OCI-LY3 (cell line): ENCODE data around the gene RIN3.
"Not testable (repeated sequence)": the region's sequence is repeated elsewhere in the genome, so short reads cannot be mapped to it uniquely, and the experiment has no call there.

Experiments
- H2AFZ ChIP-seq: fragments of 200-600, 300-600 bp; shearing (Covaris generic); 2 replicates; pipeline ENCODE4 v1.6.0; 2014; ENCODE audit warnings: antibody characterized with exemption, low read depth, low read length
- H3K27ac ChIP-seq: fragments of 200-600, 300-600 bp; sonication (generic); 2 replicates; pipeline ENCODE4 v1.5.1; 2014; ENCODE audit warnings: mild to moderate bottlenecking, low read length, moderate library complexity, mixed read lengths
- H3K27me3 ChIP-seq: fragments of 200-600, 300-600 bp; sonication (generic); 2 replicates; pipeline ENCODE4 v1.6.1; 2014; ENCODE audit warnings: low read depth, low read length, mixed read lengths
- H3K36me3 ChIP-seq: fragments of 200-600, 300-600 bp; sonication (generic); replicated peaks from 2 replicates; pipeline ENCODE3; 2014; ENCODE audit warnings: low read depth, low read length, mixed read lengths
- H3K4me1 ChIP-seq: fragments of 300-600, 200-600 bp; sonication (generic); 2 replicates; pipeline ENCODE4 v1.6.1; 2014; ENCODE audit warnings: low read length, mixed read lengths
- H3K4me2 ChIP-seq: fragments of 200-600, 300-600 bp; sonication (generic); 2 replicates; pipeline ENCODE4 v1.6.1; 2014; ENCODE audit warnings: low read length, mixed read lengths
- H3K4me3 ChIP-seq: fragments of 300-600, 200-600 bp; sonication (generic); 2 replicates; pipeline ENCODE4 v1.5.1; 2014; ENCODE audit warnings: antibody characterized with exemption, mild to moderate bottlenecking, low read length, moderate library complexity
- H3K79me2 ChIP-seq: fragments of 300-600, 200-600 bp; shearing (Covaris generic); 2 replicates; pipeline ENCODE4 v1.6.1; 2014; ENCODE audit warnings: mild to moderate bottlenecking, low read length, mixed read lengths
- H3K9ac ChIP-seq: fragments of 300-600, 200-600 bp; shearing (Covaris generic); 2 replicates; pipeline ENCODE4 v1.6.0; 2014; ENCODE audit warnings: mild to moderate bottlenecking, low read length, moderate library complexity
- H3K9me3 ChIP-seq: fragments of 200-600, 300-600 bp; shearing (Covaris generic); 2 replicates; pipeline ENCODE4 v1.6.1; 2014; ENCODE audit warnings: low read length, mixed read lengths; ENCODE audit not compliant: insufficient read depth
- H4K20me1 ChIP-seq: fragments of 200-600, 300-600 bp; sonication (generic); 2 replicates; pipeline ENCODE4 v1.6.1; 2016; ENCODE audit warnings: low read length, mixed read lengths; ENCODE audit not compliant: insufficient read depth
- CTCF ChIP-seq: fragments of 200-600, 300-600 bp; sonication (generic); IDR thresholded peaks from 2 replicates; pipeline ENCODE4 v1.5.1; 2014; ENCODE audit warnings: antibody characterized with exemption, low read length, low read depth
- EZH2phosphoT487 ChIP-seq: fragments of 200-600 bp; shearing (Covaris generic); IDR thresholded peaks from 2 replicates; pipeline ENCODE4 v1.6.1; 2018; ENCODE audit warnings: antibody characterized with exemption, mixed run types, low read depth

The RIN3 gene

GRCh38 chr14:92677087-92677668, 163.6 kb downstream of the RIN3 start:
- Histone ChIP-seq H3K36me3 (peaks cover 4% of the 10 kb centered on the region), H2AFZ (no peak overlapping the region), H4K20me1 (peaks cover 8% of the 10 kb centered on the region; the same call in 1 of the 2 replicates), H3K9me3 (no peaks in the 10 kb centered on the region), H3K4me1 (peaks cover 40% of the 10 kb centered on the region), H3K9ac (no peak overlapping the region), H3K4me3 (peak overlapping the region; percentile 73; the same call in 1 of the 2 replicates), H3K4me2 (peak overlapping the region; percentile 99), H3K27me3 (peaks cover 32% of the 10 kb centered on the region), H3K27ac (no peak overlapping the region), H3K79me2 (no peaks in the 10 kb centered on the region)
- TF ChIP-seq EZH2phosphoT487 = 0 out of 2 replicates have a peak, but pooled peaks have one; percentile 47
- TF ChIP-seq CTCF = no peak

GRCh38 chr14:92677955-92678354, 164.4 kb downstream of the RIN3 start:
- peaks cover 8% of the 10 kb centered on the region; the same call in 1 of the 2 replicates for H4K20me1 ChIP-seq
- no peak for TF ChIP-seq CTCF
- TF ChIP-seq EZH2phosphoT487 = no peak
- H3K9ac ChIP-seq = no peak overlapping the region
- no peak overlapping the region for H3K4me2 ChIP-seq
- H2AFZ ChIP-seq = no peak overlapping the region
- H3K4me1 ChIP-seq = peaks cover 40% of the 10 kb centered on the region
- H3K36me3 ChIP-seq = peaks cover 4% of the 10 kb centered on the region
- no peak overlapping the region for H3K4me3 ChIP-seq
- no peaks in the 10 kb centered on the region for H3K9me3 ChIP-seq
- no peaks in the 10 kb centered on the region for H3K79me2 ChIP-seq
- H3K27ac ChIP-seq = no peak overlapping the region
- H3K27me3 ChIP-seq = peaks cover 29% of the 10 kb centered on the region

DNA sequence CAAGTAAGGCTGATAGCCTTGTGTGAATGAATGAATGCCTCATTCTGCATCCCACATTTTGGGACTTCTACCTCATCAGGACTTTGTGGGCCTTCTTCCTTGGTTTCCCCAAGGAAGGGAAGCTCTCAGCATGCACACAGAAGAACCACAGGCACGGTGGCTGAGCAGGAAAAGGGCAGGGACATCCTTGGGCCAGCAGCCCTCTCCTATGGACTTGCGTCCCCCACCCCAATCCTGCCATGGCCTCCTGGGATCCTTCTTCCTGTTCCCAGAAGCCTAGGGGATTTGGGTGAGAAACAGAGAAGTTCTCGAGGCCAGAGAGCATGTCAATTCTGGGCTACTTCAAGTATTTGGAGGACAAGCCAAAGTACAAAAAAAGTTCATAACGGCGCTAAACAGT, 165.2 kb downstream of the RIN3 start:
- no peak overlapping the region for H3K4me2 ChIP-seq
- H3K9ac ChIP-seq = no peak overlapping the region
- H3K4me3 ChIP-seq = no peak overlapping the region
- H3K36me3 ChIP-seq = peaks cover 4% of the 10 kb centered on the region
- peaks cover 29% of the 10 kb centered on the region for H3K27me3 ChIP-seq
- no peak for TF ChIP-seq CTCF
- no peak for TF ChIP-seq EZH2phosphoT487
- no peaks in the 10 kb centered on the region for H3K9me3 ChIP-seq
- H2AFZ ChIP-seq = no peak overlapping the region
- peaks cover 40% of the 10 kb centered on the region for H3K4me1 ChIP-seq
- H3K27ac ChIP-seq = no peak overlapping the region
- H4K20me1 ChIP-seq = peaks cover 8% of the 10 kb centered on the region; the same call in 1 of the 2 replicates
- H3K79me2 ChIP-seq = no peaks in the 10 kb centered on the region

DNA sequence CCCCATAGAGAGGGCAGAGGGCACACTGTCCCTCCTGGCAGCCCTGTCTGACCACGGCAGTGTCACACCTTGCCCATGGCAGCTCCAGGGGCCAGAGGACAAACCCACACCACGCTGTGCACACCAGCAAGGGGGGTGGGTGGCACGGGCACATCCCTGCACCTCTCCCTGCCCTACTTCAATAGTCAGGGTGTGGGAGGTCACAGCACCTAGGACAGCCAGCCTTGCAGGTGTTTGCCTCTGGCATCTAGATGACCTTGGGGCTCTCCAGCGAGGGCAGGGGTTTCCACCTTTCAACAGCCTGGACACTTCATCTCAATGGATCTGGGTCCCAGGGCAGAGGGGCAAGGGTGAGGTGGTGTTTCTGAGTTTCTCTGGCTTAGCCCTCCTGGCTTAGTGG, 165.7 kb downstream of the RIN3 start:
- H3K4me2 ChIP-seq = no peak overlapping the region
- H4K20me1 ChIP-seq = peaks cover 8% of the 10 kb centered on the region; the same call in 1 of the 2 replicates
- H3K27ac ChIP-seq = no peak overlapping the region
- H3K27me3 ChIP-seq = peaks cover 29% of the 10 kb centered on the region
- H3K4me3 ChIP-seq = no peak overlapping the region
- peaks cover 40% of the 10 kb centered on the region for H3K4me1 ChIP-seq
- TF ChIP-seq CTCF = no peak
- TF ChIP-seq EZH2phosphoT487 = no peak
- no peaks in the 10 kb centered on the region for H3K79me2 ChIP-seq
- H2AFZ ChIP-seq = no peak overlapping the region
- no peak overlapping the region for H3K9ac ChIP-seq
- H3K9me3 ChIP-seq = no peaks in the 10 kb centered on the region
- peaks cover 4% of the 10 kb centered on the region for H3K36me3 ChIP-seq

GRCh38 chr14:92680330-92680729, 166.7 kb downstream of the RIN3 start:
- H4K20me1 ChIP-seq, H3K9ac ChIP-seq, H3K4me3 ChIP-seq, H3K36me3 ChIP-seq, H2AFZ ChIP-seq, H3K4me2 ChIP-seq, H3K79me2 ChIP-seq, H3K27ac ChIP-seq, H3K9me3 ChIP-seq: not testable (repeated sequence)
- peaks cover 34% of the 10 kb centered on the region for H3K4me1 ChIP-seq
- H3K27me3 ChIP-seq = peaks cover 23% of the 10 kb centered on the region
